Activated CD4-positive, alpha-beta T cell treated with anti-CD3 and anti-CD28 coated beads for 1 hour (primary cell): ENCODE data around the gene HJURP.

Experiments
- DNase-seq: peaks from one replicate; pipeline ENCODE4 v3.0.0-alpha.2; 2020

Gene HJURP

GRCh38 chr2:233791883-233792329 is 62.4 kb downstream of the HJURP start:
- no peak for DNase-seq

GRCh38 chr2:233791151-233791882 is 63.0 kb downstream of the HJURP start:
- no peak for DNase-seq

- DNase-seq: no peak
Measured at GRCh38 chr2:233789554-233789953, 64.8 kb downstream of the HJURP start.
